Kidney glomerular epithelial cell (primary cell): ENCODE data around the gene IGSF9B.

Experiments
- DNase-seq: peaks from one replicate; lab custom pipeline; 2025; lab: John Stamatoyannopoulos, UW

IGSF9B gene

DNA sequence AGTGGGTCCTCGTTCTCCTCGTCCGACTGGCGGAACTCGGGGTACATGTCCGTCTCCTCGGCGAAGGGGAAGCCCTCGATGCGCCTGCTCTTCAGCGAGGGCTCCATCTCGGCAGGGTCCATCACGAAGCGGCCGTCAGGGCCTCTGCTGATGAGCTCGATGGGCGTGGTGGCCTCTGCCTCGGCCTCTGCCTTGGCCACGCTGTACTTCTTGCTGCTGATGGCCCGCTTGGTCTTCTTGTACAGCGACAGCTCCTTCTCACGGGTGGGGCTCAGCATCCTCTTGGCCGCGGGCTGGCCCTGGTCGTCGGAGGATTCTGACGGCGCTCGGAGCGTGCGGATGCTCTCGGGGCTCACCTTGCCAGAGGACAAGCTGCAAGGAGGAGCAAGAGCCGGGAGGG is 35.7 kb downstream of the IGSF9B start:
- DNase-seq: no peak

DNA sequence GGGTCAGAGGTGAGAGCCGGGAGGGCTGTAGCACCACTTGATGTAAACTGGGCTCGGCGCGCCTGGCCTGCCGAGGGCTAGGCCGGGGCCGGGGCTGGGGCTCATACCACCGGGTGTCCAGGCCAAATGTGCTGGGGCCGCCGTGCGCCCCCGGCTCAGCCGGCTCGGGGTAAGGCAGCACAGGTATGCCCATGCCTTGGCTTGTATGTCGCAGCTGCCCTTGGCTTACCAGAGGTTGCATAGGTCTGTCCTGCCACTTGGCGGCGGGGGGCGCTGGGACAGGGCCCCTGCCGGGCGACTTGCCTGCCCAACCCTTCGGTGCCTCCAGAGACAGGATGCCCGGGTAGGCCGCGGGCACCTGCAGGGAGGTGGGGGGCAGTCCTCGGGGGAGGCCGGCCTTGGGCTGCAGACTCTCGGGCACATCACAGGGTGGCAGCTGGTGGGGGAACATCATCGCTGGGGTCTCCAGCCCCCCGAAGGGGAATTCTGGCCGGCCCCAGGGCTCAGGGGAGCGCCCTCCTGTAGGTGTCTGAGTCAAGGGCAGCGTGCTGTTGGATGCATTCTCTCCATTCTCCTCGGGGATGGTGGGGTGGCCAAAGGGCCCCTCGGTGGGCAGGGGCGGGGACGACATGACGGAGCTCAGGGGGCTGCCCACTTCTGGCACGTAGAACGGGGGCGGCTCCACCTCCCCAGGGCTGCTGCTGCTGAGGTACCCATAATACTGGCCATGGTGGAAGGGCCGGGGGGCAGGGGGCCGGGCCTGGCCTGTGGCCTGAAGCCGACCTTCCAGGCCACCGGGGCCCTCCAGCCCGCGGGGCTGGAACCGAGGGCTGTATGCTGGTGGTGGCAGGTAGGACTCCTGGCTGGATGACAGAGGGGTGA is 36.4 kb downstream of the IGSF9B start:
- DNase-seq: no peak

GRCh38 chr11:133919330-133920108 is 37.2 kb downstream of the IGSF9B start:
- DNase-seq: no peak

- no peak for DNase-seq
These were observed 38.0 kb downstream of the IGSF9B start for GRCh38 chr11:133918608-133919260.

- DNase-seq: no peak
These were observed 38.7 kb downstream of the IGSF9B start for GRCh38 chr11:133917921-133918607.

- no peak for DNase-seq
These were observed 39.9 kb downstream of the IGSF9B start for GRCh38 chr11:133916784-133917440.

- no peak for DNase-seq
These were observed 43.0 kb downstream of the IGSF9B start for GRCh38 chr11:133913761-133914160.

- DNase-seq: no peak
These were observed 45.6 kb downstream of the IGSF9B start for GRCh38 chr11:133911171-133911570.

DNA sequence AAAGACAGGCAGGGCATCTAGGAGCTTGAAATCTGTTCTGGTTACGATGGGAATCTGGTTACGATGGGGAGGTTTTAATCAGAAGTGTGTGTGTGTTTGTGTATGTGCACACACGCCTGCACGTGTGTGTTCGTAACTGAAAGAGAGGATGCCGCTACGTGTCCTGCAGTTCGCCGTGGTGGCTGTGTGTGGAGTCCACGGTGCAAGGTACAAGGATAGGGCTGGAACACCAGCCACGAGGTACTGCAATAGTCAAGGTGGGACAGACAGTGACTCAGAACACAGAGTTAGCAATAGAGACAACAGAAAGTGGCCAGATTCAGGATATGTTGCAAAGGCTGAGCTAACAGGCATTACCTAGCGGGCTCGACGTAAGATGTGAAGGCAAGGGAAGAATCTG is 46.7 kb downstream of the IGSF9B start:
- DNase-seq: no peak

DNA sequence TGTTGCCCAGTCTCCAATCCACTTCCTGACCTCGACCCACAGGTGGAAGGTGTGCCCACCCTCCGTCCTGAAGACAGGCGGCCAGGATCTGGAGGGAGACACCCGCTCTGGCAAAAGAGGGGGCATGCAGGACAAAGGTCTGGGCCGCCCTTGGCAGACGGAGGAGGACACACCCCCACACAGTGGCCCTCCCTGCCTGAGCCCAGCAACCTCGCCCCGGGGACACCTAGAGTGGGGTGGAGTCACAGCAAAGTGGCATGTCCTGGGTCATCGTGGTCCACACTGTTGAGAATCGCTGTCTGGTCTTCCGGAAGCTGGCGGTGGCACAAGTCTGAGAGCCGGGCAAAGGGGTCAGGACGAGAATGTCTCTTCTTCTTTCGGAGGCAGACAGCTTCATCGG is 47.9 kb downstream of the IGSF9B start:
- no peak for DNase-seq

DNA sequence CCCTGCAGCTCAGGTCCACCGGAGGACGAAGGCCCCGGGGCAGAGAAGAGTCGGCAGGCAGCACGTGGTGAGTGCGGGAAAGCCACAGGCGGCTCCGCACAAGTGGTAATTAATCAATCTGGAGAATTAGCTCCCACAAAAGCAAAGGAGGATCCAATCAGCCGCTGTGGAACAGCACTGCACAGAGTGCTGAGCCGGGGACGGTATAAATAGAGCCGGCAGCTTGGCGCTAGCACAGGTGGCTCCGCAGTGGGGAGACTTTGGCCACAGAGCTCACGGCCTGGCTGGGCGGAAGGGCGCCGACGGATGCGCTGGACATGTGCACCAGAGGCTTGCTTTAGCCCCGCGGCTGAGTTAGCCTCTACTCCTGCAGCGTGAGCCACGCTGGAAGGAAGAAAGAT is 48.9 kb downstream of the IGSF9B start:
- DNase-seq: no peak

GRCh38 chr11:133907216-133907615 is 49.6 kb downstream of the IGSF9B start:
- no peak for DNase-seq

- no peak for DNase-seq
These were observed 50.0 kb downstream of the IGSF9B start for GRCh38 chr11:133906746-133907145.

GRCh38 chr11:133906241-133906640 is 50.5 kb downstream of the IGSF9B start:
- no peak for DNase-seq

DNA sequence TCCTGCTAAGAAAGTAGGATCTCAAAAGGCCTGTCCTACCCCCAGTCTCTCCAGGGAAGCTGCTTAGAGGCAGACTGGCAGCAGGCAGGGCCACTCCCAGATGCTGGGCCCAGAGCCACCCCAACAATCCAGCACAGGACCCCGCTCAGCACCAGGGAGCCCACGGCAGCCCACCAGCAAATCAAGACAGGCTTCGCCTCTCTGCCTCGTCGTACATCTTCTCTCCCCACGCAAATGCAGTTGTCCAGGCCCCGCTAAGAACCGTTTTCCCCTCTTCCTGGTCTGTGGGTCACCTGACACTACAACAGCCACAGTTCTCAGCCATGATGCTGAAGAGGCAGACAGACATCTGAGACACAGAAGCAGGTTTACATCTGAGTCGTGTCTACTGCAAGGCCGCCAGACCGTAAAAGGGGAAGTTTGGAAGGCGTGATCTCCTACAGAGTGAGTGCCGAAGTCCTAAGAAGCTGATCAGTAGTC is 51.1 kb downstream of the IGSF9B start:
- peak; percentile 3 for DNase-seq

GRCh38 chr11:133904818-133905515 is 51.8 kb downstream of the IGSF9B start:
- DNase-seq: no peak

DNA sequence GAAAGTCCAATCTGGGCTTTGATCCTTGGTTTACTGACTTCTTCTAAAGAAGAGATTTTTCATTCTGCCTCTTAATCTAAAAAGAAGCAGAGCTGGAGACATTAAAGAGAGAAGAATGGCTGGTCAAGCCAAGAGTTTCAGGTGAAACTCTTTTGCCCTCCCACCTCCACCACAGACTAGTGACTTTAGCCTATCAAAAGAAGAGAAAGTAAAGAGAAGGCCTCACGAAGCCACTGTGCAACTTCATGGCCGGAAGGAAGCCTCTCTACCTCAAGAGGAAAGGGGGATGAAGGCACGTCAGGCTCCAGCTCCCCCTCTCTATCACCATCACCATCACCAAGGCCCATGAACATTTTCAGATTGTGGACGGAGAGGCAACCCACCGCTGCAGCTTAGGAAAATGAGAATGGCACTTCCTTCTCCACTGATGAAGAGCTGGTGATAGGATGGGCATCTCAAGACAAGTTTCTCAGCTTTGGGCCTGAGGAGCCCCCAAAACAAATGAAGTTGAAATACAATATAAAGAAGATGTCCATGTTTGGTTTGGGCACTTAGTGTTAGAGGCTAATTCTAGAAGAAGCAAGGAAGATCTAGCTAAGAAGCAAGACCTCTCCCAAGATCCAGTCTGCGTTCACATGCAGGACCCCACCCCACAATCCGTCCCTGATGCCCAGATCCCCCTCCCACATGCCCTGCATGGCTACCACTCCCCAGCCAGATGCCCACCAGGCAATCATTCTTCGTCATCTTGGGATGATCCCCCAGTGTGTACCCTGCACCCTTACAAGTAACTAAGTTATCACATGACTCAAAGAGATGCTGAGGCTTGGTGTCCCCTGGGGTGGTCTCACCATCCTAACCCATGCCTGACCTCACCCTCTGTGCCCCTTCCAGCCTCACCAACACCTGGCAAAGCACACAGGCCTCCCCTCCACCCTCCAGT is 52.6 kb downstream of the IGSF9B start:
- no peak for DNase-seq

- no peak for DNase-seq
These were observed 53.7 kb downstream of the IGSF9B start for GRCh38 chr11:133903056-133903455.

DNA sequence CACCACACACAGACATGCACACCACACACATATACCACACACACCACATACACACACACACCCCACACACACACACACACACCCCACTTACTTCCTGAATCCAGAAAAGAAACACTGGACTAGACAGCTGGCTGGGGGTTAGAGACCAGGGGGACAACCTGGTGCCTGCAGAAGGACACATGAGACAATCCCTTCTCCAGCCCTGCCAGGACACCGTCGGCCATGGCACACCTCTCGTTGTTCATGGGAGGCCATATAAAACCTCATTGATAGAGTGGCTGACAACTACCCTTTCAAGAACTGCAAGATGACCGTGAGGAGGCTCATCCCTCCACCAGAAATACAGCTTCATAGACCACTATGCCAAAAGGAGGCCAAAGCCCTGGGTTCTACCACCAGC is 54.3 kb downstream of the IGSF9B start:
- DNase-seq: no peak

GRCh38 chr11:133901999-133902398 is 54.8 kb downstream of the IGSF9B start:
- no peak for DNase-seq
